ENCODE results near the gene PRLHR.

PRLHR gene

DNA sequence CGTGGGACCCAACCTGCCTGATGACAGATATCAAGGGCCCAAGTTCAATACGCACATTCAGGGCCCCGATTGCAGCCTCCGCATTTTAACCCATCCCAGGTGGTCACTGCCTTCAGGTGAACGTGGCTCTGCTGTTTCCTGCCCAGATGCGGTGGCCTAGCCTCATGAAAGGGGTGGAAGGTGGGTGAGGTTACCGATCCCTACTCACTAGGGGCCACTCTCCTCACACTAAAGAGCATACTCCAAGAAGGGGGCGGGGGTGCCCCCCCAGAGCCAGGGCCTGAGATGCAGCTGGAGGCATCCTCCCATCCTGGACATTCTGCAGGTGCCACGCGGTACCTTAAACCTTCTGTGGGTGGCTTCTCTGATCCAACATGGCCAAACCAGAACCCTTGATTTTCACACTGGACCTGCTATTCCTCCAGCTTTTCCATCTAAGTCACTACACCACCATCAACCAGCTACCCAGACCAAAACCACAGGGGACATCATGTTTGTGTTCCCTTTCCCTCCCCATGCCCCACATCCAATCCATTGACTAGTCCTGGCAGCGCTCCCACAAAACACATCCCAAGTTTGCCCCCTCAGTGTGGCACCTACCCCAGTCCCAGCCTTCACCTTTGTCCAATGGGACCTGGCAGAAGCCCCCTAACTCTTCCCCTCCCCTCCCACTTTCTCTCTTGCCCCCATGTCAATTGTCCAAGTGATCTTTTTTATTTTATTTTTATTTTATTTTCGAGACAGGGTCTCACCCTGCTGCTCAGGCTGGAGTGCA is 30.0 kb downstream of the PRLHR start:
- Histone ChIP-seq H3K4me2 (ENCODE audit: insufficient read depth, low read length) (no peak overlapping the region), H3K4me1 (ENCODE audit: insufficient read depth, low read length) (peaks cover 5% of the 10 kb centered on the region), H3K4me3 (ENCODE audit: low read depth in 1 of 2, low read length in 2 of 2) (no peak overlapping the region), H3K9ac (ENCODE audit: low read depth, low read length) (no peak overlapping the region), H3K9me3 (ENCODE audit: insufficient read depth, low read length, severe bottlenecking) (no peaks in the 10 kb centered on the region), H4K20me1 (ENCODE audit: insufficient read depth, low read length) (no peaks in the 10 kb centered on the region), H3K27ac (ENCODE audit: low read length) (no peak overlapping the region), H3K36me3 (ENCODE audit: insufficient read depth, low read length) (no peaks in the 10 kb centered on the region), H2AFZ (ENCODE audit: low read depth, low read length) (no peak overlapping the region), H3K79me2 (ENCODE audit: insufficient read depth, low read length) (no peaks in the 10 kb centered on the region), H3K27me3 (ENCODE audit: insufficient read depth, low read length, poor library complexity) (peaks cover 6% of the 10 kb centered on the region)
- ATAC-seq (ENCODE audit: insufficient read depth, low read depth) (no peak), DNase-seq (no peak)
- TF ChIP-seq, protein P1, sequence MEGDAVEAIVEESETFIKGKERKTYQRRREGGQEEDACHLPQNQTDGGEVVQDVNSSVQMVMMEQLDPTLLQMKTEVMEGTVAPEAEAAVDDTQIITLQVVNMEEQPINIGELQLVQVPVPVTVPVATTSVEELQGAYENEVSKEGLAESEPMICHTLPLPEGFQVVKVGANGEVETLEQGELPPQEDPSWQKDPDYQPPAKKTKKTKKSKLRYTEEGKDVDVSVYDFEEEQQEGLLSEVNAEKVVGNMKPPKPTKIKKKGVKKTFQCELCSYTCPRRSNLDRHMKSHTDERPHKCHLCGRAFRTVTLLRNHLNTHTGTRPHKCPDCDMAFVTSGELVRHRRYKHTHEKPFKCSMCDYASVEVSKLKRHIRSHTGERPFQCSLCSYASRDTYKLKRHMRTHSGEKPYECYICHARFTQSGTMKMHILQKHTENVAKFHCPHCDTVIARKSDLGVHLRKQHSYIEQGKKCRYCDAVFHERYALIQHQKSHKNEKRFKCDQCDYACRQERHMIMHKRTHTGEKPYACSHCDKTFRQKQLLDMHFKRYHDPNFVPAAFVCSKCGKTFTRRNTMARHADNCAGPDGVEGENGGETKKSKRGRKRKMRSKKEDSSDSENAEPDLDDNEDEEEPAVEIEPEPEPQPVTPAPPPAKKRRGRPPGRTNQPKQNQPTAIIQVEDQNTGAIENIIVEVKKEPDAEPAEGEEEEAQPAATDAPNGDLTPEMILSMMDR (IDR thresholded peaks at IDR 0.05; ENCODE audit: borderline replicate concordance, extremely low read depth, low read length, poor library complexity, severe bottlenecking), result no peak
- TF ChIP-seq EZH2 (IDR thresholded peaks at IDR 0.05; ENCODE audit: borderline replicate concordance, low read depth, low read length, severe bottlenecking), result no peak

DNA sequence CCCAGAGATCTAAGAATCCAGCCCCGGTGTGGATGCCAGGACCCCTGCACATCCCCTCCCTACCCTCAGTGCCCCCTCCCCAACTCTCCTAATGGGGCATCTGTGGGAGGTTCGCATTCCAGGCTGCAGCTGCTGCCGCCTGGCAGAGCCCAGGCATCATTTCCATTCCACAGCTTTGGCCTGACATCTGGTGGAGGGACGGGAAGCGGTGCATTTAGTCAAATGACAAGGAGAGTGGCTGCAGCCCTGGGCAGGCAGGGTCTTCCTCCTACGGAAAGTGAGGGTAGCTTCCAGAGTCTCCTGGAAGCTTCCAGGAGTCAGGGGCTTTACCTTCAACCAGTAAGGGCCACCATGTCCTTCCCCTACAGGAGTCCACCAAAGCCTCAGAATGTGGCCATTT is 30.8 kb downstream of the PRLHR start:
- H3K9ac ChIP-seq (ENCODE audit: low read depth, low read length), result no peak overlapping the region
- H3K27ac ChIP-seq (ENCODE audit: low read length), result no peak overlapping the region
- peaks cover 6% of the 10 kb centered on the region for H3K27me3 ChIP-seq (ENCODE audit: insufficient read depth, low read length, poor library complexity)
- TF ChIP-seq, protein P1 (IDR thresholded peaks at IDR 0.05; ENCODE audit: borderline replicate concordance, extremely low read depth, low read length, poor library complexity, severe bottlenecking), result peak; percentile 33
- no peak for TF ChIP-seq EZH2 (IDR thresholded peaks at IDR 0.05; ENCODE audit: borderline replicate concordance, low read depth, low read length, severe bottlenecking)
- H3K4me2 ChIP-seq (ENCODE audit: insufficient read depth, low read length), result no peak overlapping the region
- no peak for DNase-seq
- H4K20me1 ChIP-seq (ENCODE audit: insufficient read depth, low read length), result no peaks in the 10 kb centered on the region
- no peaks in the 10 kb centered on the region for H3K79me2 ChIP-seq (ENCODE audit: insufficient read depth, low read length)
- H3K4me3 ChIP-seq (ENCODE audit: low read depth in 1 of 2, low read length in 2 of 2), result no peak overlapping the region
- peaks cover 5% of the 10 kb centered on the region for H3K4me1 ChIP-seq (ENCODE audit: insufficient read depth, low read length)
- 0 out of 3 replicates have a peak, but pooled peaks have one; percentile 18 for ATAC-seq (ENCODE audit: insufficient read depth, low read depth)
- H3K9me3 ChIP-seq (ENCODE audit: insufficient read depth, low read length, severe bottlenecking), result no peaks in the 10 kb centered on the region
- no peak overlapping the region for H2AFZ ChIP-seq (ENCODE audit: low read depth, low read length)
- no peaks in the 10 kb centered on the region for H3K36me3 ChIP-seq (ENCODE audit: insufficient read depth, low read length)

DNA sequence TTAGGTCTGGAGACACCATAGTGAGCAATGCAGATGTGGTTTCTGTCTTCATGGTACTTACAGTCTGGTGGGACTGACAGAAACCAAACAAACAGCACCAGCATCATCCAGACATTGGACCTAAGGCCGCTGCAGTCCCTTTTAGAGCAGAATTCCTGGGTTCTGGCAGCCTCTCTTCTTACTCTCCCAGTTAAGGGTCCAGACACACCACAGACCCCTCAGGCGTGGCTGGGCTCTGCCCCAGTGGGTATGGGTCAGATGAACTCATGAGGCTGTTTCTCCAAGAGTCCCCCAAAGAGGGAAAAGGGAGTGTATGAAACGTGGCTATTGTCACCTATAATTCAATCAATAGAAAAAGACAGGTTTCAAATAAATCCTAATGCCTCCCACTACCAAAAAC is 31.3 kb downstream of the PRLHR start:
- H3K27ac ChIP-seq (ENCODE audit: low read length), result no peak overlapping the region
- H4K20me1 ChIP-seq (ENCODE audit: insufficient read depth, low read length), result no peaks in the 10 kb centered on the region
- DNase-seq (no peak), ATAC-seq (ENCODE audit: insufficient read depth, low read depth) (no peak)
- TF ChIP-seq EZH2 (IDR thresholded peaks at IDR 0.05; ENCODE audit: borderline replicate concordance, low read depth, low read length, severe bottlenecking), result no peak
- TF ChIP-seq, protein P1 (IDR thresholded peaks at IDR 0.05; ENCODE audit: borderline replicate concordance, extremely low read depth, low read length, poor library complexity, severe bottlenecking), result no peak
- peaks cover 3% of the 10 kb centered on the region for H3K27me3 ChIP-seq (ENCODE audit: insufficient read depth, low read length, poor library complexity)
- H2AFZ ChIP-seq (ENCODE audit: low read depth, low read length), result no peak overlapping the region
- H3K9ac ChIP-seq (ENCODE audit: low read depth, low read length), result no peak overlapping the region
- no peaks in the 10 kb centered on the region for H3K79me2 ChIP-seq (ENCODE audit: insufficient read depth, low read length)
- no peak overlapping the region for H3K4me3 ChIP-seq (ENCODE audit: low read depth in 1 of 2, low read length in 2 of 2)
- peaks cover 5% of the 10 kb centered on the region for H3K4me1 ChIP-seq (ENCODE audit: insufficient read depth, low read length)
- no peaks in the 10 kb centered on the region for H3K9me3 ChIP-seq (ENCODE audit: insufficient read depth, low read length, severe bottlenecking)
- no peak overlapping the region for H3K4me2 ChIP-seq (ENCODE audit: insufficient read depth, low read length)
- H3K36me3 ChIP-seq (ENCODE audit: insufficient read depth, low read length), result no peaks in the 10 kb centered on the region

Measured in DND-41 (cell line).